CD4-positive, CD25-positive, alpha-beta regulatory T cell (primary cell): Measurements from ENCODE around the gene MAP7D3. TPM values are rescaled to one million over a fixed set of nuclear protein-coding genes. Genes with fewer than 3 reads are reported as not detected.

Experiments used
- ATAC-seq, 2 donors: fragments of 150-1000 bp; cut with Tn5 transposase; one replicate each; pipeline ENCODE4 v1.10.0; 2021; ENCODE audit warnings: low read depth in 2 of 2, moderate number of reproducible peaks in 2 of 2, moderate library complexity in 1 of 2
- DNase-seq, 3 donors: peaks; one replicate each; pipeline versions ENCODE4 v3.0.0 to v3.0.0-alpha.2; 2012 to 2022; ENCODE audit warnings: mixed read lengths in 1 of 3
- H3K27ac ChIP-seq: one replicate; pipeline ENCODE4 v1.7.0; 2013; ENCODE audit warnings: mild to moderate bottlenecking, low read length; ENCODE audit not compliant: insufficient read depth, poor library complexity, severe bottlenecking
- H3K27me3 ChIP-seq: one replicate; pipeline ENCODE4 v1.7.0; 2013; ENCODE audit warnings: low read length; ENCODE audit not compliant: control insufficient read depth, insufficient read depth
- H3K36me3 ChIP-seq: one replicate; pipeline ENCODE4 v1.7.0; 2013; ENCODE audit warnings: mild to moderate bottlenecking, low read length, moderate library complexity; ENCODE audit not compliant: control insufficient read depth, insufficient read depth
- H3K4me1 ChIP-seq: 2 replicates; pipeline ENCODE4 v1.7.0; 2013; ENCODE audit warnings: mild to moderate bottlenecking, low read length; ENCODE audit not compliant: insufficient read depth, control insufficient read depth, poor library complexity, severe bottlenecking
- H3K4me3 ChIP-seq: one replicate; pipeline ENCODE4 v1.7.0; 2013; ENCODE audit warnings: low read depth, mild to moderate bottlenecking, low read length, moderate library complexity
- H3K9me3 ChIP-seq, 2 experiments: 1 replicate in 1 of 2; 2 replicates in 1 of 2; pipeline ENCODE4 v1.7.0; 2013; ENCODE audit warnings: low read length in 2 of 2, mild to moderate bottlenecking in 1 of 2, moderate library complexity in 1 of 2; ENCODE audit not compliant: control insufficient read depth in 2 of 2
- H3K27ac Mint-ChIP-seq, 3 donors: one replicate each; pipeline ENCODE4 v1.8.0; 2020 to 2022; ENCODE audit warnings: mild to moderate bottlenecking in 3 of 3, mixed read lengths in 3 of 3, moderate library complexity in 2 of 3
- H3K27me3 Mint-ChIP-seq: one replicate; pipeline ENCODE4 v1.8.0; 2022; ENCODE audit warnings: mild to moderate bottlenecking, mixed read lengths
- H3K36me3 Mint-ChIP-seq: one replicate; pipeline ENCODE4 v1.8.0; 2020; ENCODE audit warnings: mixed read lengths
- H3K4me1 Mint-ChIP-seq, 4 donors: one replicate each; pipeline ENCODE4 v1.8.0; 2020 to 2022; ENCODE audit warnings: mixed read lengths in 4 of 4, mild to moderate bottlenecking in 1 of 4
- H3K4me3 Mint-ChIP-seq, 4 donors: one replicate each; pipeline ENCODE4 v1.8.0; 2020 to 2022; ENCODE audit warnings: mild to moderate bottlenecking in 4 of 4, mixed read lengths in 4 of 4, moderate library complexity in 3 of 4
- H3K9me3 Mint-ChIP-seq, 7 donors: one replicate each; pipeline ENCODE4 v1.8.0; 2020 to 2022; ENCODE audit warnings: mixed read lengths in 7 of 7, mild to moderate bottlenecking in 3 of 7, moderate library complexity in 2 of 7
- polyA plus RNA-seq, 4 donors: library from polyadenylated mRNA; unstranded; fragments of 300-500 nt; fragmentation: Illumina TruSeq; gene quantifications; one replicate each; pipeline ENCODE4 v1.2.3, GENCODE V29; 2021
- total RNA-seq: library from RNA; stranded (reverse); gene quantifications from one replicate; pipeline ENCODE4 v1.2.3, GENCODE V29; 2022

The MAP7D3 gene
- total and polyA plus RNA-seq, 5 donors from 2014 or later: 2.5 to 4.7 (median 3.1) TPM

DNA sequence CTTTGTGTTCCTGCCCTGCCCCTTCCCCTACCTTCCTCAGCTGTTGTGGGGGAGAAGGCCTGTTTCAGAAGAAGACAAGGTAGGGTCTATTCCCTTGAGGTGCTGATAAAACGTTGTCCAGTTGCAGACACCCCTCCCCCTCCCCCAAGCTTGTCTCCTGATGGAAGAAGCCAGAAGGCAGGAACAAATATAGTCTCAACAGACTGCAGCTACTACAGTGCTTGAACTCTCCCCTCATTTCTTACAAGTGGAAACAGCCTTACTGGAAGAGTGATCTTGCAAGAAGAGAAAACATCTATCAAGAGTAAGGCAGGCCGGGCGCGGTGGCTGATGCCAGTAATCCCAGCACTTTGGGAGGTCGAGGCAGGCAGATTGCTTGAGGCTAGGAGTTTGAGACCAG is 11.0 kb upstream of the MAP7D3 start:
- H3K4me3 ChIP-seq: no peak overlapping the region
- no peaks in the 10 kb centered on the region for H3K36me3 Mint-ChIP-seq

DNA sequence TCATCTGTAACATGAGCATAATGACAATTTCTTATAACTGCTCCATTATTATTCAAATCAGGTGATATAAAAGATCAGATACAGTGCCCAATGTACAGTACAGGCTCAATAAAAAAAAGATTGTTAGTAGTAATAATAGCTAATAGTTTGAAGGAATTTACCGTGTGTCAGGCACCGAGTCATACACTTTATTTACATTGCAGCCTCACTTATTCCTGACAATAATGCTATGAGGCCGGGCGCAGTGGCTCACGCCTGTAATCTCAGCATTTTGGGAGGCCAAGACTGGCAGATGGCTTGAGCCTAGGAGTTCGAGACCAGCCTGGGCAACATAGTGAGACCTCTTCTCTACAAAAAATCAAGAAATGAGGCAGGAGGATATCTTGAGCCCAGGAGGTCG is 10.1 kb upstream of the MAP7D3 start:
- Mint-ChIP-seq H3K27me3 (no peaks in the 10 kb centered on the region), H3K4me1 (peaks cover 0 to 10% (median 5%) of the 10 kb centered on the region in 4 donors), H3K4me3 (no peak overlapping the region), H3K36me3 (no peaks in the 10 kb centered on the region), H3K9me3 (no peaks in the 10 kb centered on the region), H3K27ac (no peak overlapping the region)
- H3K9me3 ChIP-seq: no peaks in the 10 kb centered on the region
- H3K4me1 ChIP-seq: no peaks in the 10 kb centered on the region
- ATAC-seq: no peak
- no peak for DNase-seq
- H3K27ac ChIP-seq: no peak overlapping the region
- H3K27me3 ChIP-seq: no peaks in the 10 kb centered on the region
- H3K36me3 ChIP-seq: no peaks in the 10 kb centered on the region
- H3K4me3 ChIP-seq: no peak overlapping the region

More for the DNA sequence above, 11.0 kb upstream of the MAP7D3 start:
- no peaks in the 10 kb centered on the region for H3K9me3 Mint-ChIP-seq
- H3K4me3 Mint-ChIP-seq: no peak overlapping the region
- no peak for ATAC-seq
- Histone ChIP-seq H3K27me3 (no peaks in the 10 kb centered on the region), H3K36me3 (no peaks in the 10 kb centered on the region), H3K9me3 (no peaks in the 10 kb centered on the region), H3K4me1 (no peaks in the 10 kb centered on the region), H3K27ac (no peak overlapping the region)
- H3K27me3 Mint-ChIP-seq: no peaks in the 10 kb centered on the region
- peaks cover 0 to 10% (median 5%) of the 10 kb centered on the region in 4 donors for H3K4me1 Mint-ChIP-seq
- no peak for DNase-seq
- no peak overlapping the region for H3K27ac Mint-ChIP-seq

DNA sequence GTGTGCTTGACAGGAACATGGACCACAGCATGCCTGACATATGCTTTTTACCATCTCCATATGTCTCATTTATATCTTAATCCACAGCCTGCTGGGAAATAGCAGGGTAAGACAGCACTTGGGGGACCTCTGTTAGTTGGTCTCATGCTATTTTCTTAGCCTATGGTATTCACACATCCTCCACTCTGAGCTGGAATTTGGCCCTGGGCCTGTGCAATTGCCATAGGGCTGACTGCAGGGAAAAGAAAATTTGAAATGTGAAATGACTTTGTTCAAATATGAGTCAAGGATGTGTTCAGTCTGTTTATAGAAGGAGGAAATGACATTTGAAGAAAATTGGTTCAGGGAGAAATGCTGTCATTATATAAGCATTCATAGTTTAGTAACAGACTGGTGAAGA is 9.6 kb upstream of the MAP7D3 start:
- DNase-seq (no peak), ATAC-seq (no peak)
- Mint-ChIP-seq H3K27ac (peak overlapping the region in 1 of 3 donors; percentile 42), H3K9me3 (no peaks in the 10 kb centered on the region), H3K4me3 (no peak overlapping the region), H3K36me3 (no peaks in the 10 kb centered on the region), H3K4me1 (peaks cover 0 to 10% (median 5%) of the 10 kb centered on the region in 4 donors), H3K27me3 (no peaks in the 10 kb centered on the region)
- Histone ChIP-seq H3K36me3 (no peaks in the 10 kb centered on the region), H3K4me3 (no peak overlapping the region), H3K9me3 (no peaks in the 10 kb centered on the region), H3K27me3 (peaks cover 2% of the 10 kb centered on the region), H3K27ac (no peak overlapping the region), H3K4me1 (no peaks in the 10 kb centered on the region)

DNA sequence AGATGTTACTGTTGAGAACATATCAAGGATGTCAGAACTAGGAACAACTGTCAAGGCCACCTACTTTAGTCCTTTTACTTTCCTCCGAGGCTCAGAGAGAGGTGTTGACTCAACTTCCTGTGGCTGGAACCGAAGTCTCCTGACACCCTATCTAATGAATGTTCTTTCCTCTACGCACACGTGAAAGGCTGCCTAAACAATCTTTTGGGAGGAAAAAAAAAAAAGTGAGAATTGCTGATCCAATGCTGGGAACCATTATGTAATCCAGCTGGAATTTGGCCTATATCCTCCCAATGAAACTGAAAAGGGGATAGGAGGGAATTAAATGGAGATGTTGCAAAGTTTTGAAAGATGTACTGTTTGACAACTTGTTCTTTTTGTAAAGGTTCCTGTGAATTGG is 8.3 kb upstream of the MAP7D3 start:
- peaks cover 0 to 10% (median 5%) of the 10 kb centered on the region in 4 donors for H3K4me1 Mint-ChIP-seq
- Histone ChIP-seq H3K4me3 (no peak overlapping the region), H3K27me3 (peaks cover 2% of the 10 kb centered on the region), H3K4me1 (no peaks in the 10 kb centered on the region), H3K9me3 (no peaks in the 10 kb centered on the region), H3K36me3 (no peaks in the 10 kb centered on the region), H3K27ac (no peak overlapping the region)
- peak overlapping the region in 2 of 3 donors; percentile 71 to 80 for H3K27ac Mint-ChIP-seq
- no peak overlapping the region for H3K4me3 Mint-ChIP-seq
- DNase-seq (peak in 1 of 3 donors; percentile 45), ATAC-seq (peak in 1 of 2 donors; percentile 53)
- no peaks in the 10 kb centered on the region for H3K27me3 Mint-ChIP-seq
- no peaks in the 10 kb centered on the region for H3K9me3 Mint-ChIP-seq
- H3K36me3 Mint-ChIP-seq: no peaks in the 10 kb centered on the region

DNA sequence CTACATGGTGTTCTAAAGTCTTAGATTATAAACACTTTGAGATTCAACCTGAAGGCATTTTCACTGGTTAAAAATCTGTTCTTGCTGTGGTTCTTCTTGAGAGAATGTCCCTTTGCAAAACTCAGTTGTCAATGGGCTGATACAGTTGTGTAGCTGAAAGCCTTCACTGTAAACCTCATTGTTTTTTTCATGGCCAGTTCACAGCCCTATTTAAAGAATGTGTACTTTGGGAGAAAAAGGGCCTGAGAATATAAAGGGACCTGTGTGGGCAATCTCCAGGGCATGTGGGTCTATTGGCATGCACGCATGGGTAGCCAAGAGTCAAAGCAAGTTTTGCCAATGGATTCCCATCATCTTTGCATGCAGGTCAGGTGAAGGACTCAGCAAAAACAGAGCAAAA is 7.8 kb upstream of the MAP7D3 start:
- H3K36me3 ChIP-seq: no peaks in the 10 kb centered on the region
- H3K27me3 Mint-ChIP-seq: no peaks in the 10 kb centered on the region
- H3K9me3 ChIP-seq: no peaks in the 10 kb centered on the region
- H3K36me3 Mint-ChIP-seq: no peaks in the 10 kb centered on the region
- no peak overlapping the region for H3K4me3 ChIP-seq
- DNase-seq (no peak), ATAC-seq (no peak)
- peaks cover 2% of the 10 kb centered on the region for H3K27me3 ChIP-seq
- H3K4me1 Mint-ChIP-seq: peaks cover 0 to 10% (median 5%) of the 10 kb centered on the region in 4 donors
- no peaks in the 10 kb centered on the region for H3K9me3 Mint-ChIP-seq
- no peaks in the 10 kb centered on the region for H3K4me1 ChIP-seq
- H3K27ac Mint-ChIP-seq: no peak overlapping the region
- H3K4me3 Mint-ChIP-seq: no peak overlapping the region
- H3K27ac ChIP-seq: no peak overlapping the region

DNA sequence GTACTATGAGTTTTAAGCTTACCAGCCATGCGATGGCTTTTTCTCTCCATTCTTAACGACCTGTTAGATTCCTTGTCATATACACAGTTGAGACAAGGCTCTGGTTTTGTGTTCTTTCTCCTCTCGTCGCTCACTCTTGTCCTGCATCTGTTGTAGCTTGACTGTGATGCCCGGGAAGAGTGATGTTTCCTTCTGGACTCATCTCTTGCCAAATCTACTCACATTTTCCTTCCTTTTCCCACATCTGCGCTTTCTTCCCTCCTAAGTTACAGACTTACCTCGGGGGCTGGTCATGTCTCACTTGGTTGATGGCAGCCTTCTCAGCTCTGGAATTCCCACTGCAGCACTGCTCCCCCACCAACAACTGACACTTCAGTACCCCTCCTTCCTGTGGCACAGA is 4.8 kb upstream of the MAP7D3 start:
- Histone ChIP-seq H3K9me3 (no peaks in the 10 kb centered on the region), H3K36me3 (no peaks in the 10 kb centered on the region), H3K4me3 (no peak overlapping the region), H3K27ac (no peak overlapping the region), H3K27me3 (peaks cover 2% of the 10 kb centered on the region), H3K4me1 (no peaks in the 10 kb centered on the region)
- H3K27ac Mint-ChIP-seq: no peak overlapping the region
- DNase-seq: no peak
- no peak for ATAC-seq
- no peak overlapping the region for H3K4me3 Mint-ChIP-seq
- no peaks in the 10 kb centered on the region for H3K36me3 Mint-ChIP-seq
- peaks cover 0 to 16% (median 7%) of the 10 kb centered on the region in 4 donors for H3K4me1 Mint-ChIP-seq
- no peaks in the 10 kb centered on the region for H3K9me3 Mint-ChIP-seq
- no peaks in the 10 kb centered on the region for H3K27me3 Mint-ChIP-seq

DNA sequence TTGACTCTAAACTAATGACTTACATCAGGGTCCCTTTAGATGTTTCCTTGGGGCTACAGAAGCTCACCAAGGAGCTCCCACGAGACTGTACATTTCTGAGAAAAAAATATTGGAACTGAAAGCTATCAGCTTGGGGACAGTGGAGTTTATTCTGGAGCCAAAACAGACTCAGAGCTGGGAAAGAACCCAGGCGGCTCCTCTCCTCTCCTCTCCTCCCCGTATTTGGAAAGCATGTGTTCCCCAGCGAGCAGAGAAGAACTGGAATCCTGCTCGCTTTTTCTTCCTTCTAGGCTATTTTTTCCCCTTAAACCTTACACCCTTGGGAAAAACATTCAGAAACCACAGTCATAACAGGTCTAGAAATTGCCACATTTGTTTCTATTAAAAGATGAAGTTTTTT is 4.3 kb upstream of the MAP7D3 start:
- H3K36me3 Mint-ChIP-seq: no peaks in the 10 kb centered on the region
- Histone ChIP-seq H3K9me3 (no peaks in the 10 kb centered on the region), H3K4me1 (no peaks in the 10 kb centered on the region), H3K27me3 (peaks cover 2% of the 10 kb centered on the region), H3K36me3 (no peaks in the 10 kb centered on the region), H3K27ac (no peak overlapping the region), H3K4me3 (no peak overlapping the region)
- DNase-seq: no peak
- peaks cover 0 to 16% (median 7%) of the 10 kb centered on the region in 4 donors for H3K4me1 Mint-ChIP-seq
- no peaks in the 10 kb centered on the region for H3K9me3 Mint-ChIP-seq
- no peak overlapping the region for H3K27ac Mint-ChIP-seq
- no peak overlapping the region for H3K4me3 Mint-ChIP-seq
- no peaks in the 10 kb centered on the region for H3K27me3 Mint-ChIP-seq
- no peak for ATAC-seq

DNA sequence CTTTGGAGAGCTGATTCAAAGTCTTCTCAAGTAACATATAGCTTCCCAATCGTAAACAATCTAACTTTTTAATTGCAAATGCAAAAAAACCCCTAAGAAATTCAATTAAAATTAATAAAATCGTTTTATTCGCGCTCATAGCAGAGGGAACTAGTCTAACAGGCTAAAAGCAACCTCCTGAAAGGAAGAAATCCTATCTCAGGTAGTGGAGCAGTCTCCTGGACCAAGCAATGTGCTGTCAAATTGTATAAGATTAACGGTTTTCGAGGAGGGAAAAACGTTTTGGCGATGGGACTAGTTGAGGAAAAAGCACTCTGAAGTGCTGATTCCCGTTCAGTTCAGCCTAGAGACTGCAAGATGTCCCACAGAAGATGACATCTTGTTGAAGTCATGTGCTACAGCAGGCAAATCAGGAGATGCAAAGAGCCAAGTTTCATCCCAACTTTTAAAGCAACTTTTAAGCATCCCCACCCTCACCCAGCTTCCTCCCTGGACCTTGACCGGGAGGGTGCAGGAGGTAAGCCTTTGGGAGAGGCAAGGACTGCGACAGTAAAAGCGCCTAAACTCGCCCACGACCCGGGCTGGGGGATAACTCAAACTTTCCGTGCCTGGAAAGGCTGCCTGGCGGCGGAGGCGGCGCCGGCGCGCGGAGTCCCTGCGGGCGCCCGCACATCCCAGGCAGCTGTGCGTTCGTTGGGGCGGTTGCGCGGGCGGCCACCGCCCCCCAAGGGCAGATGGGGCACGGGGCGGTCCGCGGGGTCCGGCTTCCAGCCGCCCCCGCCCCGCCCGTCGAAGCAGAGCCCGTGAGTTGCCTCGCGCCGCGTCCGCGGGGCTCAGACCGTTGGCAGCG is 784 bp downstream of the MAP7D3 start:
- no peaks in the 10 kb centered on the region for H3K27me3 ChIP-seq
- H3K27ac Mint-ChIP-seq: peak overlapping the region in 2 of 3 donors; percentile 59 to 74
- no peaks in the 10 kb centered on the region for H3K27me3 Mint-ChIP-seq
- no peaks in the 10 kb centered on the region for H3K36me3 ChIP-seq
- H3K9me3 Mint-ChIP-seq: no peaks in the 10 kb centered on the region
- H3K4me3 Mint-ChIP-seq: peak overlapping the region; percentile 79 to 92 (median 86)
- peaks cover 5 to 6% (median 5%) of the 10 kb centered on the region in 4 donors for H3K4me1 Mint-ChIP-seq
- H3K27ac ChIP-seq: peak overlapping the region; percentile 23
- H3K4me1 ChIP-seq: peaks cover 4% of the 10 kb centered on the region
- no peaks in the 10 kb centered on the region for H3K36me3 Mint-ChIP-seq
- no peaks in the 10 kb centered on the region for H3K9me3 ChIP-seq
- ATAC-seq: peak in 1 of 2 donors; percentile 17
- H3K4me3 ChIP-seq: peak overlapping the region; percentile 69
- DNase-seq: peak in 2 of 3 donors; percentile 3 to 4
